ENCODE data around the gene FIS1. TPM values are rescaled to one million over a fixed set of nuclear protein-coding genes. Genes with fewer than 3 reads are reported as not detected.

FIS1 gene
- total and polyA plus RNA-seq, 4 donors: 146 to 333 (median 224) TPM

DNA sequence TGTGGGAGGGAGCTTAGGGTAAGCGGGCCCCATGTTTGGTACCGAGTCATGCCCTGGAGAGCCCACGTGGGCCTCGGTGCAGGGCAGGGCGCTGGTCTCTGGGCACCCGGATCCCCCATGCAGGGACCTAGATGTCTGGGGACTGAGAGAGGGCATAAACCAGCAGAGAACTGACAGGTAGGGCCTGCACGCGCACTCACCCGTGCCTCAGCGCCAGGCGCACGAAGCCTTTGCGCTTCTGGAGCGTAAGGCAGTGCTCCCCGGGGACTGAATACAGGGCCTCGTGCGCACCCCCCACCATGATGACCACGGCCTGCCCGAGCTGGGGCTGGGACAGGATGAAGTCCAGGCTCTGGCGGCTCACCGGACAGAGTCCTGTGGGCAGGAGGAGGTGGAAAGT is 46.9 kb downstream of the FIS1 start:
- Histone ChIP-seq H3K27ac (ENCODE audit: low read depth in 1 of 2, low read length in 2 of 2) (no peak overlapping the region), H3K27me3 (ENCODE audit: control insufficient read depth in 1 of 2, insufficient read depth in 2 of 2, low read length in 1 of 2) (no peaks in the 10 kb centered on the region), H3K4me1 (ENCODE audit: control insufficient read depth in 1 of 2, insufficient read depth in 2 of 2, low read length in 2 of 2) (no peaks in the 10 kb centered on the region), H3K36me3 (ENCODE audit: control insufficient read depth in 1 of 2, insufficient read depth in 2 of 2, low read length in 1 of 2) (no peaks in the 10 kb centered on the region), H3K9me3 (ENCODE audit: control insufficient read depth, low read length) (no peaks in the 10 kb centered on the region), H3K4me3 (ENCODE audit: low read length in 2 of 2) (no peak overlapping the region)
- DNase-seq (no peak), ATAC-seq (ENCODE audit: low FRiP score) (peak; percentile 30)
- WGBS, 2 donors: 68 to 69% methylated on average over 20 to 21 of the region's 21 CpGs
- intact Hi-C loops (cut with DNase I): no loop called here

GRCh38 chr7:101195884-101196283 is 49.0 kb downstream of the FIS1 start:
- DNase-seq (no peak), ATAC-seq (ENCODE audit: low FRiP score) (no peak)
- Histone ChIP-seq H3K4me1 (ENCODE audit: control insufficient read depth in 1 of 2, insufficient read depth in 2 of 2, low read length in 2 of 2) (no peaks in the 10 kb centered on the region), H3K27me3 (ENCODE audit: control insufficient read depth in 1 of 2, insufficient read depth in 2 of 2, low read length in 1 of 2) (no peaks in the 10 kb centered on the region), H3K9me3 (ENCODE audit: control insufficient read depth, low read length) (no peaks in the 10 kb centered on the region), H3K4me3 (ENCODE audit: low read length in 2 of 2) (no peak overlapping the region), H3K27ac (ENCODE audit: low read depth in 1 of 2, low read length in 2 of 2) (no peak overlapping the region), H3K36me3 (ENCODE audit: control insufficient read depth in 1 of 2, insufficient read depth in 2 of 2, low read length in 1 of 2) (no peaks in the 10 kb centered on the region)
- 83 to 89% methylated on average over 17 of the region's 17 CpGs for WGBS, 2 donors
- intact Hi-C loops (cut with DNase I): no loop called here

Other genes starting within 250 kb of the FIS1 start
- gene MUC17, start 225.0 kb downstream of the FIS1 start, total RNA-seq: not detected
- gene MUC17, start 225.0 kb downstream of the FIS1 start, polyA plus RNA-seq: 1 to 10 TPM in 1 of 2 donors, not detected in 1; 1.6 TPM
- gene TRIM56, start 159.6 kb downstream of the FIS1 start, total RNA-seq: 10 to 100 TPM; 56.6 to 58.3 TPM
- gene TRIM56, start 159.6 kb downstream of the FIS1 start, polyA plus RNA-seq: 10 to 100 TPM in 1 of 2 donors, 1 to 10 TPM in 1; 9.4 to 16.9 TPM
- gene SERPINE1, start 118.0 kb downstream of the FIS1 start, total RNA-seq: 100 to 1,000 TPM in 1 of 2 donors, 10 to 100 TPM in 1; 57.1 to 693 TPM
- gene SERPINE1, start 118.0 kb downstream of the FIS1 start, polyA plus RNA-seq: 100 to 1,000 TPM in 1 of 2 donors, 10 to 100 TPM in 1; 71.5 to 137 TPM
- 10 to 100 TPM; 21.3 to 26.9 TPM for gene AP1S1, start 90.6 kb downstream of the FIS1 start, total RNA-seq
- gene AP1S1, start 90.6 kb downstream of the FIS1 start, polyA plus RNA-seq: 10 to 100 TPM; 16.8 to 51.2 TPM
- not detected for gene VGF, start 79.5 kb downstream of the FIS1 start, total RNA-seq
- gene VGF, start 79.5 kb downstream of the FIS1 start, polyA plus RNA-seq: not detected
- gene NAT16, start 64.8 kb downstream of the FIS1 start, total RNA-seq: not detected
- gene NAT16, start 64.8 kb downstream of the FIS1 start, polyA plus RNA-seq: not detected
- gene MOGAT3, start 44.0 kb downstream of the FIS1 start, total RNA-seq: not detected
- 1 to 10 TPM in 1 of 2 donors, not detected in 1; 5.4 TPM for gene MOGAT3, start 44.0 kb downstream of the FIS1 start, polyA plus RNA-seq
- gene PLOD3, start 27.5 kb downstream of the FIS1 start, total RNA-seq: 10 to 100 TPM; 51.8 to 70.6 TPM
- gene PLOD3, start 27.5 kb downstream of the FIS1 start, polyA plus RNA-seq: 10 to 100 TPM; 27.2 to 48.5 TPM
- 10 to 100 TPM; 48.7 to 54.4 TPM for gene ZNHIT1, start 26.9 kb downstream of the FIS1 start, total RNA-seq
- gene ZNHIT1, start 26.9 kb downstream of the FIS1 start, polyA plus RNA-seq: 100 to 1,000 TPM in 1 of 2 donors, 10 to 100 TPM in 1; 95.8 to 114 TPM
- gene CLDN15, start 7.3 kb downstream of the FIS1 start, total RNA-seq: 10 to 100 TPM in 1 of 2 donors, 1 to 10 TPM in 1; 7.5 to 14.8 TPM
- 10 to 100 TPM in 1 of 2 donors, 1 to 10 TPM in 1; 6.5 to 19.7 TPM for gene CLDN15, start 7.3 kb downstream of the FIS1 start, polyA plus RNA-seq
- gene IFT22, start 76.7 kb upstream of the FIS1 start, total RNA-seq: 10 to 100 TPM; 10.9 to 16.5 TPM
- gene IFT22, start 76.7 kb upstream of the FIS1 start, polyA plus RNA-seq: 10 to 100 TPM; 28.2 to 30.6 TPM
- gene COL26A1, start 117.8 kb upstream of the FIS1 start, total RNA-seq: not detected
- gene COL26A1, start 117.8 kb upstream of the FIS1 start, polyA plus RNA-seq: not detected

Data from aorta (tissue), 5 donors.